Activated T-helper 17 cell treated with anti-CD3 and anti-CD28 coated beads, Interleukin-2, amount 50 U/mL, for 72 hours (primary cell): Measurements from ENCODE around the gene PNMA3. TPM values are rescaled to one million over a fixed set of nuclear protein-coding genes. Genes with fewer than 3 reads are reported as not detected.
"Not testable (repeated sequence)": the region's sequence is repeated elsewhere in the genome, so short reads cannot be mapped to it uniquely, and the experiment has no call there.

Experiments
- ATAC-seq: fragments of 150-1000 bp; cut with Tn5 transposase; replicated peaks from 2 replicates; pipeline ENCODE4 v1.10.0; 2021; ENCODE audit warnings: mild to moderate bottlenecking, moderate library complexity
- H3K27ac Mint-ChIP-seq: one replicate; pipeline ENCODE4 v1.8.0; 2022; ENCODE audit warnings: mixed read lengths
- H3K27me3 Mint-ChIP-seq: one replicate; pipeline ENCODE4 v1.8.0; 2022; ENCODE audit warnings: mixed read lengths
- H3K36me3 Mint-ChIP-seq: one replicate; pipeline ENCODE4 v1.8.0; 2022; ENCODE audit warnings: low read depth, mild to moderate bottlenecking, mixed read lengths
- H3K4me1 Mint-ChIP-seq: one replicate; pipeline ENCODE4 v1.8.0; 2022; ENCODE audit warnings: mixed read lengths
- H3K4me3 Mint-ChIP-seq: one replicate; pipeline ENCODE4 v1.8.0; 2022; ENCODE audit warnings: mild to moderate bottlenecking, mixed read lengths
- H3K9me3 Mint-ChIP-seq: one replicate; pipeline ENCODE4 v1.8.0; 2022; ENCODE audit warnings: mixed read lengths
- total RNA-seq, 2 donors: library from RNA; stranded (reverse); gene quantifications; one replicate each; pipeline ENCODE4 v1.2.3, GENCODE V29; 2022

The PNMA3 gene
- total RNA-seq, 2 donors from 2014 or later: 1.8 to 3.2 TPM

DNA sequence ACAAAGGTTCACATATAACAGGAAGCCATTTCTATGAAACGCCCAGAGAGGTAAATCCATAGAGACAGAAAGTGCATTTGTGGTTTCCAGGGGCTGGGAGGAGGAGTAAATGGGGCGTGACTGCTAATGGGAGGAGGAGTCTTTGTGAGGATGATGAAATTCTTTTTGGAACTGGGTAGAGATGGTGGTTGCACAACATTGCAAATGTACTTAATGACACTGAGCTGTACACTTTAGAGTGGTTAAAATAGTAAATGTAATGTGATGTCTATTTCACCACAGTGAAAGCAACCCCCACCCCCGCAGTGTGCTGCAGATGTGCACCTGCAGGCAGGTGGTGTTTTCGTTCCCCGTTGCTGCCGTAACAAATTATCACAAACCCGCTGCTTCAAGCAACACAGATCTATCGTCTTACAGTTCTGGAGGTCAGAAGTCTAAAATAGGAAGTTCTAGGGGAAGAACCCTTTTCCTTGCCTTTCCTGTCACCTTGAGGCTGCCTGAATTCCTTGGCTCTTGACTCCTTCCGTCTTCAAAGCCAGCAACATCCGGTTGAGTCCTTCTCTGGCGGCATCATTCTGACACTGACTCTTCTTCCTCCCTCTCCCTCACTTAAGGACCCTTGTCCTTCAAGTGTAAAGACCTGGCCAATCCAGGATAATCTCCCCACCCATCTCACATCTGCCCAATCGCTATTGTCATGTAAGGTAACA lies 50.0 kb downstream of the PNMA3 start:
- H3K4me1 Mint-ChIP-seq, H3K36me3 Mint-ChIP-seq, H3K9me3 Mint-ChIP-seq, H3K27me3 Mint-ChIP-seq: not testable (repeated sequence)
- ATAC-seq: peak; percentile 46
- Mint-ChIP-seq H3K4me3 (peak overlapping the region; percentile 69), H3K27ac (peak overlapping the region; percentile 69)

Other genes starting within 250 kb of the PNMA3 start
- gene CETN2, start 225.7 kb upstream of the PNMA3 start, total RNA-seq: 1 to 10 TPM; 5.2 to 7.0 TPM
- 10 to 100 TPM; 12.2 to 20.2 TPM for gene NSDHL, start 225.4 kb upstream of the PNMA3 start, total RNA-seq
- gene ZNF185, start 158.4 kb upstream of the PNMA3 start, total RNA-seq: 1 to 10 TPM; 2.3 TPM
- gene PNMA5, start 62.4 kb upstream of the PNMA3 start, total RNA-seq: under 1 TPM; 0.13 to 0.17 TPM
- under 1 TPM; 0.28 to 0.37 TPM for gene PNMA6A, start 16.0 kb downstream of the PNMA3 start, total RNA-seq
- gene MAGEA1, start 122.8 kb downstream of the PNMA3 start, total RNA-seq: not detected